Endometrial microvascular endothelial cells (primary cell): ENCODE results near the gene SORCS2. TPM values are rescaled to one million over a fixed set of nuclear protein-coding genes. Genes with fewer than 3 reads are reported as not detected.

ENCODE experiments used
- in situ Hi-C: cut with HindIII; loops from 2 replicates; pipeline ENCODE4 v1.10.0; 2017; ENCODE audit warnings: low sequenced_read_pairs, low pct_unique_long_range_greater_than_20kb; ENCODE audit errors: inconsistent ontology term
- total RNA-seq: library from RNA; depleted of rRNA; stranded (reverse); fragments of >200 nt; gene quantifications from one replicate; pipeline ENCODE4 v1.2.3, GENCODE V29; 2015; ENCODE audit errors: inconsistent ontology term

The SORCS2 gene
- total RNA-seq, 1 donor from 2014 or later = not detected

DNA sequence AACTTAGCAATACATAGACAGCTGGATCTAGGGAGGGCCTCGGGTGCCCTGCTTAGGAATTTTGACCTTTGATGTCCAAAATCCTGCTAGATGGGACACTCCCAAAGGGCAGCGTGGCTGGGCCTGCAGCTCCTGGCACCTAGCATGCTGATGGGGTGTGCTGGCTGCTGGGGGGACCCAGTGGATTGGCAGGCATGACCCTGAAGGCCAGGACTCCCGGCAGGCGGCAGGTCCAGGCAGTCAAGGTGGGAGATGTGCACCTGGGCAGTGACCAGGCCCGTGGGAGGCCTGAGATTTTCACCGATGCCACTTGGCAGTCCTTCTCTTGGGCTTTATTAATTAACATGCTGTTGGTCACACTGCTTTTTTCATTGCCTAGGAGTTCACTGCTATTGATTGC lies 158.1 kb downstream of the SORCS2 start:
- in situ Hi-C loops = no loop called here

- in situ Hi-C loops = no loop called here
These were observed 158.7 kb downstream of the SORCS2 start for GRCh38 chr4:7351014-7351413.

DNA sequence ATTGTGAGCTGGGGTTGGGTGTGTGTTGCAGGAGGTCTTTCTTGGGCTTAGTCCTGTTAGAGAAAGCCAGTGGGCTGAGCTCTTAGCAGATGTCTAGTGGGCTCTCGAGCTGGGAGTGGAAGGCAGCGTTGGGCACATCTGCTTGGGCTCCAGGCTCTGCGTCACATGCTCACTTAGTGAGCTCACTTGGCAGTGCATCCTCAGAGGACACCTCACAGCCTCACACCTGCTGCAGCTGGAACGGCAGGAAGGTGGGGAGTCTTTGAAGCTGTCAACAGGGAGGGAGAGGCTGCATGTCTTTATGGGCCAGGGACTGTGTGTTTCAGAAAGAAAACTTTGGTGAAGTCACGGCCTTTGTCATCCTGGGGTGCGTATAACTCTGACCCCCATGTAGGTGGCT lies 160.1 kb downstream of the SORCS2 start:
- in situ Hi-C loops = no loop called here

GRCh38 chr4:7353046-7353790 lies 160.9 kb downstream of the SORCS2 start:
- in situ Hi-C loops = no loop called here

- in situ Hi-C loops = no loop called here
These were observed 161.7 kb downstream of the SORCS2 start for GRCh38 chr4:7353846-7354610.

DNA sequence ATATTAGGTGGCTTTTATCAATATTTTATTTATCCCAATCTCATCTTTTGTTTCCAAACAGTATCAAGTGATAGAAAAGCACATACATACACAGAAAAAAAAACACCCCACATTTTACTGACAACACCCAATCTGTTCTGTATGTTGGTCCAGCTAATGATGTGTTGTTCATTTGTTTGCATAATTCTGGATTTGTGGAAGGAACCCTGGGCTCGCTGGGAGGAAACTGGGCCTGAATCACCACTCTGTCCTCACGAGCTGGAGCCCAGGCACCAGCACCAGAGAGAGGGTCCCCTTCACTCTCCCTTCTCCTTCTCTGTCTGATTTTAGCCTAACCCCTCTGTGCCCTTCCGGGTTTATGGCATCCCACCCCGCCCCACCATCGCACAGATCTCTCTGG lies 162.6 kb downstream of the SORCS2 start:
- in situ Hi-C loops = no loop called here

- in situ Hi-C loops = no loop called here
These were observed 163.5 kb downstream of the SORCS2 start for GRCh38 chr4:7355795-7356194.

DNA sequence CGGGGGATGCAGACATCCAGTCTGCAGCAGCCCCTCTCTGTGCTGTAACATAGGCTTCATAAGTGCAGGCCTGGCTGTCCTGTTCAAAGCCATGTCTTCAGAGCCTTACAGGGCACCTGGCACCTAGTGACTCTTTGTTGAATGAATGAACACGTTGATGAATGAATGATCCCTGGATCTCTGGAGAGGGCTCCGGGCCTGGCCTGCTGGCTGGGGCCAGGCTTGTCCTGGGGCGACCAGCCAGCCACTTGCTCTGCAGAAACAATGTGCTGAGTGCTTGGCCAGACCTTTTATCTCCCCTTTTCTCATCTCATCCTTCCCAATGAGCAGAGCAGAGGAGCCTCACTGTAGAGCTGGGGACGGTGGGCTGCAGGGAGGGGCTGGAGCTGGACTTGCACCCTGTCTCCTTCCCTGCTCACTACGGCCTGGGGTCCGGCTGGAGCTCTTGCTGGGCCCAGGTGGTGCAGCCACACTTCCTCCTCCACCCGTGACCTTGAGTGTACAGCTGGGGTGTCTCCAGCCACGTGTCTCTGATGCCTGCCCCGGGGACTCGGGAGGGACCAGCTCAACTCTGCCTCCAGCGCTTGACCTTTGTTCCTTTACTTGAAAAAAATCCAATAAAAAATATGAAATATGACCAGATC lies 164.5 kb downstream of the SORCS2 start:
- in situ Hi-C loops = no loop called here

DNA sequence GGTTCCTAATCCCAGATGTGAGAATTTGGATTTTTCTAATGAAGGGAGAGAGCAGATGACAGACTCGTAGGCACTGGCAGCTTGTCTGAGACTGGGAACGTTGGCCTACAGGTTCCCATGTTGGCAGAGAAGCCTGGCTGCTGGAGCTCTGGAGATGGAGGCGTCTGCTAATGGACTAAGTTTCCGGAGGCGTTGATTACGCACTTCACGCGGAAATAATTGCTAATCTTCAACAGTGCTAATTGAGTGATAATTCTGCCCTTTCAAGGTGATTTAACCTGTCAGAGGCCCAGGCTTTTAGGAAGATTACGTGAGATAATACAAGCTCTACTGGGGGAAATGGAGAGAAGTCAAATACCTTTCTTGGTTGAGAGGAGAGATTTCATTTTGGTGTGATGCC lies 165.0 kb downstream of the SORCS2 start:
- in situ Hi-C loops = no loop called here

DNA sequence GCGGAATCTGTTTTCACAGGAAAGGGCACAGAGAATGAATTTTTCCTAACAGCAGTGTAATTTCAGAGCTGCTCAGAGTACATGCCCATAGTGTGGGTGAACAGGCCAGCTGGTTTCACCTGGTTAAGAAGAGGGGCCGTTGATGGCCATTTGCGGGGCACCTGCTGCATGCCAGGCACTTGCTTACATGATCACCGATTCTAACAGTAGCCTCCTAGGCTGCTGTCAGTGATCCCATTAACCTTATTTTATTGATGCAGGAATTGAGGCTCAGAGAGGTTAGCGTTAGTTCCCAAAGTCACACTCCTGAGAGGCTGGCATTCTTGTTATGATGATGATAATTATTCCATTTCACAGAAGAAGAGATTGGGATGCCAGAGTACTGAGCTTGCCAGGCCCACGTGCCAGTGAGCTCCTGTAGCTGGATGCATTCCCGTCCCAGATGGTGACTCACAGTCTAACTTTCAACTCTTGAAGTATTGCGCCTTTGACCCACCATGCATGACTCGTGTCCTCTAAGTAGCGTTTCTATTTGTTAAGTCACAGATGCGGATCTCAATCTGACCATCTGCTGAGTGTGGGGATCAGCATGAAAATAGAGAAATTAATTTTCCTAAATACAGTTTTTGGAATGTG lies 165.9 kb downstream of the SORCS2 start:
- in situ Hi-C loops = no loop called here

GRCh38 chr4:7359400-7360062 lies 167.2 kb downstream of the SORCS2 start:
- in situ Hi-C loops = no loop called here

- in situ Hi-C loops = no loop called here
These were observed 168.5 kb downstream of the SORCS2 start for GRCh38 chr4:7360806-7361205.

GRCh38 chr4:7361280-7361895 lies 169.1 kb downstream of the SORCS2 start:
- in situ Hi-C loops = no loop called here

DNA sequence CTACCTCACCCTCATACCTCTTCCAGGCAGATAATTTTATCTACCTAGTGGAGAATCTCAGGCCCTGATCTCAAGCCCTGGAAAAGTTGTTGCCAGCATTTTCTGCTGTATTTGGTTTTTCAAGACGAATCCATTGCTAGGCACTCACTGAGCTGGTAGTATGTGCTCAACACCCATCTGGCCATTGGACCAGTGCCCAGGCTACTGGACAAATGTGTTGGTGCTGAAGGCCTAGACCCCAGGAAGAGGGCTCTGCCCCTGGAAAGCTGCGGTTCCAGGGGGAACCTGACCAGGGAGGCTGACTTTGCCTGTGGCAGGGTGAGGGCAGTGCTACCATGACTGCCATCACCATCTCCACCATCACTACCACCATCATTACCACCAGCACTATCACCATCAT lies 170.0 kb downstream of the SORCS2 start:
- in situ Hi-C loops = no loop called here

DNA sequence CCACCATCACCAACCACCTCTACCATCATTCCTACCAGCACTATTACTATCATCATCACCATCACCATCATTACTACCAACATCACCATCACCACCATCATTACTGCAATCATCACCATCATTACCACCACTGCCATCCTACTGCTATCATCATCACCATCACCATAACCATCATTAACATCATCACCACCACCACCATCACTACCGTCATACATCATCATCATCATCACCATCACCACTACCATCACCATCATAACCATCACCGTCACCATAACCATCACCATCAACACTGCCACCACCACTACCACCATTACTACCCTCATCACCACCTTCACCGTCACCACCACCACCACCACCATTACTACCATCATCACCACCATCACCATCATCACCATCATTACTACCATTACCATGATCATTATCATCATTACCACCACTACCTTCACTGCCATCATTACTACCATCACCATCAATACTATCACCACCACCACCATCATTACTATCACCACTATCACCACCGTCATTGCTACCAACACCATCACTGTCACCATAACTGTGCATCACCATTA lies 170.6 kb downstream of the SORCS2 start:
- in situ Hi-C loops = no loop called here

GRCh38 chr4:7364979-7365378 lies 172.6 kb downstream of the SORCS2 start:
- in situ Hi-C loops = no loop called here

- in situ Hi-C loops = no loop called here
These were observed 173.3 kb downstream of the SORCS2 start for GRCh38 chr4:7365462-7366179.
